OCI-LY7 (cell line): ENCODE data around the gene COL4A3. TPM values are rescaled to one million over a fixed set of nuclear protein-coding genes. Genes with fewer than 3 reads are reported as not detected.

Experiments used
- BruUV-seq: library from RNA; stranded (reverse); fragments of 400-500 nt; replicated peaks from 2 replicates; lab custom pipeline; 2021; lab: Mats Ljungman, UMichigan
- CTCF ChIA-PET: fragments of 300-600 bp; sonication (Branson Sonifier 250); formaldehyde crosslinking; loops from one replicate; lab custom pipeline; 2022; ENCODE audit warnings: antibody characterized with exemption; ENCODE audit not compliant: unreplicated experiment; lab: Charles Lee
- POLR2A ChIA-PET: fragments of 300-600 bp; sonication (Branson Sonifier 250); formaldehyde crosslinking; loops from one replicate; lab custom pipeline; 2022; ENCODE audit warnings: antibody characterized with exemption; lab: Charles Lee
- DNase-seq: peaks from one replicate; pipeline ENCODE4 v3.0.0-alpha.2; 2015; ENCODE audit warnings: low spot score
- H2AFZ ChIP-seq: fragments of 200-600 bp; sonication (generic), shearing (Covaris generic); 2 replicates; pipeline ENCODE4 v1.6.1; 2014; ENCODE audit warnings: mild to moderate bottlenecking, antibody characterized with exemption, low read length, moderate library complexity
- H3K27ac ChIP-seq: fragments of 200-600 bp; sonication (generic); 2 replicates; pipeline ENCODE4 v1.5.1; 2014; ENCODE audit warnings: mixed run types, low read depth, mild to moderate bottlenecking, moderate library complexity, low read length, inconsistent platforms; ENCODE audit not compliant: poor library complexity, severe bottlenecking
- H3K36me3 ChIP-seq: fragments of 200-600 bp; sonication (generic); 2 replicates; pipeline ENCODE4 v1.6.1; 2014; ENCODE audit warnings: mild to moderate bottlenecking, antibody characterized with exemption, low read length, moderate library complexity, mixed read lengths; ENCODE audit not compliant: insufficient read depth
- H3K4me1 ChIP-seq: fragments of 200-600 bp; sonication (generic); 2 replicates; pipeline ENCODE4 v1.5.1; 2014; ENCODE audit warnings: mild to moderate bottlenecking, low read length; ENCODE audit not compliant: insufficient read depth, poor library complexity, severe bottlenecking
- H3K4me2 ChIP-seq: fragments of 200-600 bp; sonication (generic); 2 replicates; pipeline ENCODE4 v1.6.1; 2014; ENCODE audit warnings: mild to moderate bottlenecking, low read length
- H3K4me3 ChIP-seq: fragments of 200-600 bp; sonication (generic); 2 replicates; pipeline ENCODE4 v1.5.1; 2014; ENCODE audit warnings: mild to moderate bottlenecking, low read depth, low read length; ENCODE audit not compliant: poor library complexity, severe bottlenecking
- H3K79me2 ChIP-seq: fragments of 200-600 bp; sonication (generic); 2 replicates; pipeline ENCODE4 v1.6.1; 2016; ENCODE audit warnings: low read depth, mild to moderate bottlenecking, low read length, moderate library complexity, mixed read lengths; ENCODE audit not compliant: insufficient read depth
- H3K9me2 ChIP-seq: fragments of 200-600 bp; sonication (generic); 2 replicates; pipeline ENCODE4 v1.6.1; 2016; ENCODE audit warnings: mild to moderate bottlenecking, low read length, mixed read lengths; ENCODE audit not compliant: insufficient read depth
- H3K9me3 ChIP-seq: fragments of 200-600 bp; sonication (generic); 2 replicates; pipeline ENCODE4 v1.6.1; 2014; ENCODE audit warnings: mild to moderate bottlenecking, mixed run types, low read length, mixed read lengths
- H4K20me1 ChIP-seq: fragments of 200-600 bp; sonication (generic); 2 replicates; pipeline ENCODE4 v1.6.1; 2014; ENCODE audit warnings: mild to moderate bottlenecking, antibody characterized with exemption, low read length, moderate library complexity, mixed read lengths; ENCODE audit not compliant: insufficient read depth
- EZH2phosphoT487 ChIP-seq: fragments of 200-600 bp; sonication (generic); IDR thresholded peaks from 2 replicates; pipeline ENCODE4 v1.6.1; 2018; ENCODE audit warnings: low read depth, borderline replicate concordance, mild to moderate bottlenecking, mixed run types, antibody characterized with exemption, low read length, moderate library complexity, mixed read lengths
- intact Hi-C: fragments of 100-400 bp; cut with micrococcal nuclease; formaldehyde crosslinking; loops from one replicate; pipeline ENCODE4 v1.10.0; 2022; ENCODE audit not compliant: unreplicated experiment
- total RNA-seq, 2 experiments: library from RNA; depleted of rRNA in 1 of 2; stranded (reverse); fragments of >200 nt in 1 of 2; shearing (Covaris generic) in 1 of 2; gene quantifications; 2 replicates each; pipeline ENCODE4 v1.2.3, GENCODE V29; 2014 to 2022
- TF ChIP-seq, protein P1 (sequence below): fragments of 200-600 bp; sonication (generic); conservative IDR thresholded peaks from 2 replicates; pipeline ENCODE4 v1.5.1; 2014; ENCODE audit warnings: mild to moderate bottlenecking, antibody characterized with exemption, low read length, moderate library complexity, mixed read lengths

Gene COL4A3
- total RNA-seq, 2 experiments from 2014 or later, result 0.06 to 10.9 TPM

DNA sequence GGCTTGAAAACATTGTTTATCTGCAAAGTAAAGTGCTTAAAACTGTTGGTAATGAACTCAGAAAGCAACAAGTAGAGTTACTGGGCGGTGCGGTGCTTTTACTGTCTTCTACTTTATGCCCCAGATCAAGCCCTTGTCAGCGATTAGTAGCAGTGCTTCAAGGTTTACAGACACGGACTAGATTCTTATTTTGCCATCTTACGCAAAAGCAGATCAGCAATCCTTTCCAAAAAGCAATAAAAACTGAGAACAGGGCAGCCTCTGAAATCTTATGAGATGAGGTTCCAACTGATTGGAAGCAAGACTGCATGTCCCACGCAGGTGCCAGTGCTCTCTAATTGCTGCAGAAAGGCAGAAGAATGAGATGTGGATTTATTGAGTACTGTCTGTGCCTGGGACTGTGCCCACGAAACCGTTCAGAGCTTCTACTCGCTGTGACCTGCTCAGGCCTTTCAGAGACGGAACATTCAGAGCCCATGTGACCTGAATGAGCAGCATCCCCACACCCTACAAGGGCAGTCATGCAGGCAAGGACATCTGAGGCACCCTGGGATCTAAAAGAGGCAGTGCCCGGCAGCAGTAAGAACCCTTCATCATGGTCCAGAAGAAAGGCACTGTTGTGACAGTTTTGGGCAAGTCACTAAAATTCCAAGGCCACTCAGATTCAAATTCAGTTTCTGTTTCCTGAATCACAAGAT, 15.7 kb downstream of the COL4A3 start:
- POLR2A ChIA-PET, result no interaction called here
- H3K4me1 ChIP-seq, result no peaks in the 10 kb centered on the region
- DNase-seq, result no peak
- H2AFZ ChIP-seq, result no peak overlapping the region
- no peaks in the 10 kb centered on the region for H3K9me2 ChIP-seq
- no peak overlapping the region for H3K4me2 ChIP-seq
- intact Hi-C loops, result no loop called here
- BruUV-seq, result no TSS peak
- no peaks in the 10 kb centered on the region for H3K36me3 ChIP-seq
- CTCF ChIA-PET, result no interaction called here
- H3K4me3 ChIP-seq, result no peak overlapping the region
- H4K20me1 ChIP-seq, result no peaks in the 10 kb centered on the region
- no peaks in the 10 kb centered on the region for H3K9me3 ChIP-seq
- H3K27ac ChIP-seq, result no peak overlapping the region
- H3K79me2 ChIP-seq, result no peaks in the 10 kb centered on the region
- TF ChIP-seq, protein P1, sequence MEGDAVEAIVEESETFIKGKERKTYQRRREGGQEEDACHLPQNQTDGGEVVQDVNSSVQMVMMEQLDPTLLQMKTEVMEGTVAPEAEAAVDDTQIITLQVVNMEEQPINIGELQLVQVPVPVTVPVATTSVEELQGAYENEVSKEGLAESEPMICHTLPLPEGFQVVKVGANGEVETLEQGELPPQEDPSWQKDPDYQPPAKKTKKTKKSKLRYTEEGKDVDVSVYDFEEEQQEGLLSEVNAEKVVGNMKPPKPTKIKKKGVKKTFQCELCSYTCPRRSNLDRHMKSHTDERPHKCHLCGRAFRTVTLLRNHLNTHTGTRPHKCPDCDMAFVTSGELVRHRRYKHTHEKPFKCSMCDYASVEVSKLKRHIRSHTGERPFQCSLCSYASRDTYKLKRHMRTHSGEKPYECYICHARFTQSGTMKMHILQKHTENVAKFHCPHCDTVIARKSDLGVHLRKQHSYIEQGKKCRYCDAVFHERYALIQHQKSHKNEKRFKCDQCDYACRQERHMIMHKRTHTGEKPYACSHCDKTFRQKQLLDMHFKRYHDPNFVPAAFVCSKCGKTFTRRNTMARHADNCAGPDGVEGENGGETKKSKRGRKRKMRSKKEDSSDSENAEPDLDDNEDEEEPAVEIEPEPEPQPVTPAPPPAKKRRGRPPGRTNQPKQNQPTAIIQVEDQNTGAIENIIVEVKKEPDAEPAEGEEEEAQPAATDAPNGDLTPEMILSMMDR, result no peak
- TF ChIP-seq EZH2phosphoT487, result no peak

DNA sequence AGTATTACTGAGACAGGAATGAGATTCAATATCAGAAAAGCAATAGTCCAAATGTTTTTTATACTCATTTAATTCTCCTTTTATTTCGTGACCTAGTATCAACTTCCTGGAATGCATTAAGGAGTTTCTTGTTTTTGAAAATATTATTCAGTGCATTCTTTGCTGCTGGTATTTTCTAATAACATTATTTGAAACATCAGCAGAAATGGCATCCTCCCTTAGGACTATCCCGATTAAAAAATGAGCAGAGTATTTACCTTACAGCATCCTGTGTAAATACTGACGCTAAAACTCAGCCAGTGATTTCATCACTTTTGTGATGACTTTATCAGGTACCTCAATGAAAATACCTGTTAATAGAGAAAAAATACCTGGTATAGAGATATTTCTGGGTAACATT, 16.3 kb downstream of the COL4A3 start:
- Histone ChIP-seq H4K20me1 (no peaks in the 10 kb centered on the region), H3K27ac (no peak overlapping the region), H3K79me2 (no peaks in the 10 kb centered on the region), H2AFZ (no peak overlapping the region), H3K9me2 (no peaks in the 10 kb centered on the region), H3K4me3 (no peak overlapping the region), H3K4me1 (no peaks in the 10 kb centered on the region), H3K4me2 (no peak overlapping the region), H3K36me3 (no peaks in the 10 kb centered on the region), H3K9me3 (no peaks in the 10 kb centered on the region)
- ChIA-PET POLR2A (no interaction called here), CTCF (no interaction called here)
- no peak for DNase-seq
- no TSS peak for BruUV-seq
- intact Hi-C loops, result no loop called here
- no peak for TF ChIP-seq EZH2phosphoT487
- TF ChIP-seq, protein P1, result no peak

DNA sequence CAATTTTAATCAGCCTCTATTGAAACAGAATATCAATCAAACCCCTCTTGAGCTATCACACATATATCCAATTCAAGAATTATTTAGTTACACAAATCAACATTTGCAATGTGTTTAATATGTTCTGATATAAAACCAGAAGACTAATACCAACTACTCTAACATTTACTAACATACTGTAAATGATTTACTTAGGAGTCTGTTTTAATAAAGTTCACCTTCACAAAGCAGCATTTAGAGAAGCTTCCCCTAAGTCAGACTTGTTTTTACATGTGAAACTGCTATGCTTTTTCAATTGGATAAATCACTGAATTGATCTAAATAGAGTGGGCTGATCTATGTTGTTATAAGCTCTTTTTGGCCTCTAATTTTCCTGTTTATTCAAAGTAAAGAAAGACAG, 18.3 kb downstream of the COL4A3 start:
- Histone ChIP-seq H4K20me1 (no peaks in the 10 kb centered on the region), H3K36me3 (no peaks in the 10 kb centered on the region), H2AFZ (no peak overlapping the region), H3K27ac (no peak overlapping the region), H3K9me3 (no peaks in the 10 kb centered on the region), H3K4me2 (no peak overlapping the region), H3K4me1 (no peaks in the 10 kb centered on the region), H3K4me3 (no peak overlapping the region), H3K79me2 (no peaks in the 10 kb centered on the region), H3K9me2 (no peaks in the 10 kb centered on the region)
- ChIA-PET POLR2A (interaction anchor here (0.6 to 1.2 kb wide), 3 partner anchors 17 to 658 kb away, joined by 3 to 5 read pairs (median 3); no protein-coding TSS in a partner anchor), CTCF (no interaction called here)
- BruUV-seq, result no TSS peak
- no peak for DNase-seq
- intact Hi-C loops, result no loop called here
- TF ChIP-seq EZH2phosphoT487, result no peak
- TF ChIP-seq, protein P1, result no peak
